Fibroblast of lung (primary cell): ENCODE data around the gene EPN3. TPM values are rescaled to one million over a fixed set of nuclear protein-coding genes. Genes with fewer than 3 reads are reported as not detected.

Experiments used
- DNase-seq, 2 donors: peaks; one replicate each; pipeline versions ENCODE4 v3.0.0 to v3.0.0-alpha.2; 2010; ENCODE audit warnings: low read depth in 2 of 2
- H2AFZ ChIP-seq: 2 replicates; pipeline ENCODE4 v1.5.1; 2012; ENCODE audit warnings: low read length, control low read depth, inconsistent platforms
- H3K27ac ChIP-seq: 2 replicates; pipeline ENCODE4 v1.5.1; 2011; ENCODE audit warnings: low read length, control low read depth; ENCODE audit not compliant: insufficient read depth
- H3K27me3 ChIP-seq: 2 replicates; pipeline ENCODE4 v1.5.1; 2011; ENCODE audit warnings: mild to moderate bottlenecking, low read length; ENCODE audit not compliant: control insufficient read depth, insufficient read depth
- H3K36me3 ChIP-seq: 2 replicates; pipeline ENCODE4 v1.5.1; 2011; ENCODE audit warnings: low read length; ENCODE audit not compliant: control insufficient read depth, insufficient read depth
- H3K4me1 ChIP-seq: 2 replicates; pipeline ENCODE4 v1.5.1; 2011; ENCODE audit warnings: low read length; ENCODE audit not compliant: control insufficient read depth, insufficient read depth; ENCODE audit errors: extremely low read depth
- H3K4me2 ChIP-seq: 2 replicates; pipeline ENCODE4 v1.5.1; 2011; ENCODE audit warnings: low read length, control low read depth; ENCODE audit not compliant: insufficient read depth; ENCODE audit errors: extremely low read depth
- H3K4me3 ChIP-seq, 4 experiments: fragments of 200-600 bp in 1 of 4; sonication (generic) in 1 of 4; replicated peaks in 1 of 4; 2 replicates each; pipeline ENCODE4 v1.5.1; 2011 to 2016; ENCODE audit warnings: low read length in 4 of 4, low read depth in 3 of 4, mild to moderate bottlenecking in 3 of 4, control low read depth in 2 of 4, inconsistent platforms in 1 of 4, mixed read lengths in 1 of 4; ENCODE audit not compliant: insufficient read depth in 1 of 4; ENCODE audit errors: control extremely low read depth in 1 of 4
- H3K79me2 ChIP-seq: 2 replicates; pipeline ENCODE4 v1.5.1; 2012; ENCODE audit warnings: mild to moderate bottlenecking, low read length, inconsistent platforms; ENCODE audit not compliant: control insufficient read depth, insufficient read depth
- H3K9ac ChIP-seq: 2 replicates; pipeline ENCODE4 v1.5.1; 2011; ENCODE audit warnings: mild to moderate bottlenecking, low read length, control low read depth; ENCODE audit not compliant: insufficient read depth
- H3K9me3 ChIP-seq: 2 replicates; pipeline ENCODE4 v1.5.1; 2012; ENCODE audit warnings: low read depth, low read length; ENCODE audit not compliant: control insufficient read depth, insufficient read depth
- H4K20me1 ChIP-seq: 2 replicates; pipeline ENCODE4 v1.5.1; 2011; ENCODE audit warnings: low read length; ENCODE audit not compliant: control insufficient read depth, insufficient read depth; ENCODE audit errors: extremely low read depth
- EZH2 ChIP-seq: IDR thresholded peaks from 2 replicates; pipeline ENCODE4 v1.5.1; 2012; ENCODE audit warnings: low read length, control low read depth, mild to moderate bottlenecking; ENCODE audit errors: missing control alignments
- polyA plus RNA-seq, 2 donors: library from polyadenylated mRNA; depleted of rRNA in 1 of 2; stranded (reverse) in 1 of 2; unstranded in 1 of 2; fragments of >200 nt; gene quantifications; 2 replicates each; pipeline ENCODE4 v1.2.1, GENCODE V29; 2011 to 2012; ENCODE audit warnings: missing spikeins in 1 of 2
- total RNA-seq: library from RNA; depleted of rRNA; stranded (reverse); fragments of >200 nt; gene quantifications from 2 replicates; pipeline ENCODE4 v1.2.1, GENCODE V29; 2014
- TF ChIP-seq, protein P1 (sequence below), 2 donors: IDR thresholded peaks in 1 of 2; conservative IDR thresholded peaks in 1 of 2; 1 replicate in 1 of 2; 2 replicates in 1 of 2; pipeline ENCODE4 v1.5.1; 2011 to 2012; ENCODE audit warnings: low read length in 2 of 2, control low read depth in 1 of 2, inconsistent platforms in 1 of 2, low read depth in 1 of 2, mild to moderate bottlenecking in 1 of 2

The EPN3 gene
- total and polyA plus RNA-seq, 2 donors (not counting 1 experiment from before 2014, with no cell fraction given) = not detected

DNA sequence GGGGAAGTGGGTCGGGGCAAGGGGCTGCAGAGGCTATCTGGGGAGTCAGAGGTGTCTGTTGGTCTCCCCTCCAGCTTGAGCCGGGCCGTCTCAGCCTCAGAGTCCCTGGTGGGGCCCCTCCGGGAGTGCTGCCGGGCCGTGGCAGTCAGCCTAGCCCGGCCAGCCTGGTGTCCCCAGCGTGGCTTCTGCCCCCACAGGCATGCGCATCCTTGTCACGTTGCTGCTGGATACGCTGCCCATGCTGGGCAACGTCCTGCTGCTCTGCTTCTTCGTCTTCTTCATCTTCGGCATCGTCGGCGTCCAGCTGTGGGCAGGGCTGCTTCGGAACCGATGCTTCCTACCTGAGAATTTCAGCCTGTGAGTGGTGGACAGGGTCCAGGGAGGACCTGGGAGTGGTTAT is 39.1 kb downstream of the EPN3 start:
- H3K4me3 ChIP-seq = no peak overlapping the region
- no peaks in the 10 kb centered on the region for H4K20me1 ChIP-seq
- no peak overlapping the region for H3K9ac ChIP-seq
- H3K27me3 ChIP-seq = peaks cover 9% of the 10 kb centered on the region
- H3K9me3 ChIP-seq = no peaks in the 10 kb centered on the region
- H3K4me2 ChIP-seq = no peak overlapping the region
- H3K79me2 ChIP-seq = no peaks in the 10 kb centered on the region
- H2AFZ ChIP-seq = no peak overlapping the region
- no peaks in the 10 kb centered on the region for H3K36me3 ChIP-seq
- DNase-seq = no peak
- H3K4me1 ChIP-seq = no peaks in the 10 kb centered on the region
- no peak overlapping the region for H3K27ac ChIP-seq
- TF ChIP-seq EZH2 = no peak
- TF ChIP-seq, protein P1, sequence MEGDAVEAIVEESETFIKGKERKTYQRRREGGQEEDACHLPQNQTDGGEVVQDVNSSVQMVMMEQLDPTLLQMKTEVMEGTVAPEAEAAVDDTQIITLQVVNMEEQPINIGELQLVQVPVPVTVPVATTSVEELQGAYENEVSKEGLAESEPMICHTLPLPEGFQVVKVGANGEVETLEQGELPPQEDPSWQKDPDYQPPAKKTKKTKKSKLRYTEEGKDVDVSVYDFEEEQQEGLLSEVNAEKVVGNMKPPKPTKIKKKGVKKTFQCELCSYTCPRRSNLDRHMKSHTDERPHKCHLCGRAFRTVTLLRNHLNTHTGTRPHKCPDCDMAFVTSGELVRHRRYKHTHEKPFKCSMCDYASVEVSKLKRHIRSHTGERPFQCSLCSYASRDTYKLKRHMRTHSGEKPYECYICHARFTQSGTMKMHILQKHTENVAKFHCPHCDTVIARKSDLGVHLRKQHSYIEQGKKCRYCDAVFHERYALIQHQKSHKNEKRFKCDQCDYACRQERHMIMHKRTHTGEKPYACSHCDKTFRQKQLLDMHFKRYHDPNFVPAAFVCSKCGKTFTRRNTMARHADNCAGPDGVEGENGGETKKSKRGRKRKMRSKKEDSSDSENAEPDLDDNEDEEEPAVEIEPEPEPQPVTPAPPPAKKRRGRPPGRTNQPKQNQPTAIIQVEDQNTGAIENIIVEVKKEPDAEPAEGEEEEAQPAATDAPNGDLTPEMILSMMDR (conservative IDR thresholded peaks at IDR 0.05 in 1 of 2, IDR thresholded peaks at IDR 0.05 in 1 of 2; ENCODE audit: low read depth in 1 of 2, low read length in 2 of 2) = no peak

DNA sequence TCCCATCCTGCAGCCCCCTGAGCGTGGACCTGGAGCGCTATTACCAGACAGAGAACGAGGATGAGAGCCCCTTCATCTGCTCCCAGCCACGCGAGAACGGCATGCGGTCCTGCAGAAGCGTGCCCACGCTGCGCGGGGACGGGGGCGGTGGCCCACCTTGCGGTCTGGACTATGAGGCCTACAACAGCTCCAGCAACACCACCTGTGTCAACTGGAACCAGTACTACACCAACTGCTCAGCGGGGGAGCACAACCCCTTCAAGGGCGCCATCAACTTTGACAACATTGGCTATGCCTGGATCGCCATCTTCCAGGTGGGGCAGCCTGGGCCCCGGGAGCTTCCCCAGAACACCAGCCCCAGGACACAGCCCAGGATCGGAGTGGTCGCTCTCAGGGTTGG is 40.0 kb downstream of the EPN3 start:
- no peak overlapping the region for H3K9ac ChIP-seq
- H3K4me3 ChIP-seq = no peak overlapping the region
- no peaks in the 10 kb centered on the region for H4K20me1 ChIP-seq
- no peaks in the 10 kb centered on the region for H3K36me3 ChIP-seq
- TF ChIP-seq, protein P1 (conservative IDR thresholded peaks at IDR 0.05 in 1 of 2, IDR thresholded peaks at IDR 0.05 in 1 of 2; ENCODE audit: low read depth in 1 of 2, low read length in 2 of 2) = no peak
- no peak for TF ChIP-seq EZH2
- no peaks in the 10 kb centered on the region for H3K79me2 ChIP-seq
- no peak overlapping the region for H2AFZ ChIP-seq
- no peak for DNase-seq
- H3K27ac ChIP-seq = no peak overlapping the region
- no peak overlapping the region for H3K4me2 ChIP-seq
- no peaks in the 10 kb centered on the region for H3K9me3 ChIP-seq
- H3K4me1 ChIP-seq = no peaks in the 10 kb centered on the region
- H3K27me3 ChIP-seq = peaks cover 2% of the 10 kb centered on the region

DNA sequence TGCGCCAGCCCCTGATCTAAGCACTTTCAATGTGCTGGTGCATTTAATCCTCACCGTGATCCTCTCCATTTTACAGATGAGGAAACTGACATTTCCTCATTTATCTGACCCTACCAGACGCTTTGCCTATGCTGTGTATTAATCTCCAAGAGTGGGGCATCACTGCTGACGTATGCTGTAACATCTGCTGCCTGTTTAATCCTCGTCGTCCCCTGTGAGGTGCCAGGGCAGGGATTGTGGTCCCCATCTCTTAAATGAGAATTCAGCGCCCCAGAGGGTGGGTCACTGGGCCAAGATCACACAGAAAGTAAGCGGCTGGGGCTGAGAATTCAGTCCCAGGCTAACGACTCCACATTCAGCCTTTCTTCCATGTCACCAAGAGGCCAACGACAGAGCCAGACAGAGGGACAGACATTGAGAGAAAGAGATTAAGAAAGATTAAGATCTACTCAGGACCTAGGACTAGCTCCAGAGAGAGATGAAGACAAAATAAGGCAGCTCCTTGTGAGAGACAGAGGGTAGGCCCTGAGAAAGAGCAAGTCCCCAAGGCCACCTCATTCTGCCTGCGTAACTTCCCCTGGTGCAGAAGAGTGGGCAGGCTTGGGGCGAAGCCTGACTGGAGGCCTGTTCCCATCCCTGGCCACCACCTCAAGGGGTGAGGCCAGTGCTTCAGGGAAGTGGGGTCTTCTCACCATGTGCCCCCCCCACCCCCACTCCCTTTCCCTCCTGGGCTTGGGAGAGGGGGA is 41.5 kb downstream of the EPN3 start:
- H3K4me1 ChIP-seq = no peaks in the 10 kb centered on the region
- H3K27ac ChIP-seq = no peak overlapping the region
- H3K4me2 ChIP-seq = no peak overlapping the region
- no peak overlapping the region for H2AFZ ChIP-seq
- peaks cover under 1% of the 10 kb centered on the region for H3K27me3 ChIP-seq
- no peak for DNase-seq
- no peaks in the 10 kb centered on the region for H3K9me3 ChIP-seq
- H4K20me1 ChIP-seq = no peaks in the 10 kb centered on the region
- TF ChIP-seq, protein P1 (conservative IDR thresholded peaks at IDR 0.05 in 1 of 2, IDR thresholded peaks at IDR 0.05 in 1 of 2; ENCODE audit: low read depth in 1 of 2, low read length in 2 of 2) = no peak
- no peak for TF ChIP-seq EZH2
- H3K36me3 ChIP-seq = no peaks in the 10 kb centered on the region
- H3K4me3 ChIP-seq = no peak overlapping the region
- H3K79me2 ChIP-seq = no peaks in the 10 kb centered on the region
- no peak overlapping the region for H3K9ac ChIP-seq
